CD4-positive, alpha-beta T cell treated with Interleukin-6 at 100 ng/mL for 8 hours (primary cell): ENCODE data around the gene LMOD2.
A peak's percentile ranks its signal among the peaks of the same experiment; 100 is the strongest.

Experiments
- DNase-seq: peaks from one replicate; pipeline ENCODE4 v3.0.0-alpha.2; 2020; ENCODE audit warnings: mixed read lengths, low spot score

Gene LMOD2

GRCh38 chr7:123673752-123674398 lies 18.2 kb downstream of the LMOD2 start:
- DNase-seq = no peak

- no peak for DNase-seq
These were observed 18.9 kb downstream of the LMOD2 start for GRCh38 chr7:123674399-123675180.

DNA sequence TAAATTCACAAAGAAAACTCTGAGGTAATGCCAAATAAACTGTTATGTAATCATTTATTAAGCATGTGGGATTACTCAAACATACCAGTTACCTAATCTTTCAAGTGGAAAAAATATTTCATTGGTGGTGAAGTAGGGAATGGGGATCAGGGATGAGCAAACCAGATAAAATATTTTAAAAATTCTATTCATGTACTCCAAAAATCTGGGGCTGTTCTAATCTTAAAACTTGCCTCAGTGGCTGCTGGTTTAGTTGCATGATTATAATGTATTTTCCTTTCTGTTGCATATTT lies 19.5 kb downstream of the LMOD2 start:
- no peak for DNase-seq

DNA sequence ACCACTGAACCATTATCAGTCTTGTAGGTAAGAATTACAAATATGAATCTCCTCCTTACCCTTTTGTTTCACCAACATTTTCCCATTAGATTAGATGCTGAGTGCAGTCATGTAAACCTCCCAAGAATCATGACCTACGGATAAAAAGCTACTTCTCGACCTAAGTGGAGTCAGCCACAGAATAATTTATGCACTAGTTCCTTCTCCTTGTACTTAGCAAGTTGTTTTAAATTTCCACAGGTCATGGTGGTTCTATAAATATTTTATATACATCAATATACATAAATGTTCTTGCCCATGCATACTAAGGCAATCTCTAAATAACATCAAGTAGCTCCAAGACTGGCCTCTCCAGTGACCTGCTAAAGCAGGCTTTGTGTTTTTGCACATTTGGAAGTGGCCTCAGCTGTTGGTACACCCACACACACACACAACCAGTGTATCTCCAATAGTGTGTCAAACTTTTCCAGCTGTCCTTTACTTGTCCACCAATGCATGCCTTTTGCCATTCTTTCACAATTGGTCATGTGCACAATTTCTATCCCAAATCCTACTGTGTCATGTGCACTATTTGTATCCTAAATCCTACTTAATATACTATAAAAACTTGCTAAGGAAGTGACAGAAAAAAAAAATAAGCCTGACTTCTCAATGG lies 21.5 kb downstream of the LMOD2 start:
- no peak for DNase-seq

DNA sequence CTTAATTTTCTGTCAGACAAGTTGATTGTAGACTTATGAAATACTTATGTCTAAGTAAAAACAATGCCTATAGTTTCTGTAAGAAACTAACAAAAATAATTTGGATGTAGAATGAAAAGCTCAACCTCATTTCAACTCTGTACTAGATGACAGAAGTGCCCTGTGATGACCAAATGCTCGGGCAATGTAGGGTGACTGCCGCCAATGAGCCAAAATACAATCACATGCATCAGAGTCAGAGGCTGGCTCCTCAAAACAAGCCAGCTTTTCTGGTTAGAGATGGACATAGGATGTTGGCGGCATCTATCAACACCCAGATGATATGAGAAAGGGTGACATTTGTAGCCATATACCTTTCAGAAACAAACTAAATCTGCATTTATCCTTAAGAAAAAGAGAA lies 23.9 kb downstream of the LMOD2 start:
- DNase-seq = no peak

- DNase-seq = no peak
These were observed 24.9 kb downstream of the LMOD2 start for GRCh38 chr7:123680580-123680979.

GRCh38 chr7:123681561-123681960 lies 25.9 kb downstream of the LMOD2 start:
- DNase-seq = no peak

DNA sequence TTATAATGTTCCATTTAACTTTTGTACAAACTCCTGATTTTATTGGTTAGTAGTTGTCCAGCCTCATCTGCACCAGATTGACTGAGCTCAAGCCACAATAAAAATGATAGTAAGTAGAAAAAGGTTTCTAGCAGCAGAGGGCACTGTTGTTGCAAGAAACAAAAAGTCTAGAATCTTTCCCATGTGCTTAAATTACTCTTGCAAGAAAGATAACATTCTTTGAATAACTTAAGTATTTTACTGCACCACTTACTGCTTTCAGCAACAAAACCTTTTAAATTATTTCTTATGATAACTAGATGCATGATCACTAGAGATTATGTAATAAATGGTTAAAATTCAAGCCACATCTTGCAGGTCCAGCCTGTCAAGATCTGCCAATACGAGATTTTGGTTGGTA lies 27.0 kb downstream of the LMOD2 start:
- DNase-seq = peak; percentile 24

DNA sequence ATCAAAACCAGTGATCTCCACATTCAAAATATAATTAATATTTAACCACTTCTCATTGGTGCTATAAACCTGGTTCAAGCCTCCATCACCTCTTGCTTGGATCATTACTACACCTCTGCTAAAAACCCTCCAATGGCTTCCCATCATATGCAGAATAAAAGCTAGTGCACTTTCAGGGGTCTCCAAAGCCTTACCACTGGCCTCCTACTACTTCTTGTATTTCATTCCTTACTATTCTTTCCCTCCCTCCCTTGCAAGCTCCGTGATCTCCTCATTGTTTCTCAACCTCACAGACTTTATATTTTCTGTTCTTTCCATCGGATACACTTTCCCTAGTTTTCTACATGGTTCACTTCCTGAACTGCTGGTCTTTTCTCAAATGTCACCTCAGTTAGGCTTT lies 31.5 kb downstream of the LMOD2 start:
- no peak for DNase-seq

DNA sequence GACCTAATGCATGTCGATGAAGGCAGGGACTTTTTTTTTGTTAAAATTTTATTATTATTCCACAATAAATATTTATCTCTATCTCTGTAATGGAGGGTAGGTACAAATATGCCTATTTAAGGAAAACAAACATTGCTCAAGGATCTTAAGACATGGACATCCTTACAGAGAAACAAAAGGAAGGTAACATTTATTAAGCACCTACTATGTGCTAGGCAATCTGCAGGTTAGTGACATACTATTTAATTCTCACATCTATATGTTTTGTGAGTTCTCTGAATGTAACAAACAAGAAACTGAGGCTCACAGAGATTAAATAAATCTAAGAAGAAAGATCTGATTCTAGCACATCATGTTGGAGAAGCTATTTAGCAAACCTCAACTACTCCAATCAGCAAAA lies 32.1 kb downstream of the LMOD2 start:
- DNase-seq = no peak

DNA sequence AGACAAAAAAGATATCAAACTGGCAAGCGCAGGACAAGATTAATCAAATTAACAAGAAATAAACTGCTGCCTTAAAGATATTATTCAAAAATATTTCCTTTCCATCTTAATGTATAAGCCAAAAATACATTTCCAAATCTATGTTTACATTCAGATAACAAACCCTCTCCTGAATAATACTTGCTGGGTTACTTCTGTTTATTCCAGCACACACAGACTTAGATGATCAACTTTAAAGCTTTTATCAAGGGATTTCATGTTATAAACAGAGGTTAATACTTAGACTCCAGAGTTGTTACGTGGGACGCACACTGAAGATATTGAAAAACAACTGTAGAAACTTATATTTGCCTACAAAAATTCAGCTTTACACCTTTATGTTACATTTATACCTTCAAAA lies 33.6 kb downstream of the LMOD2 start:
- DNase-seq = no peak

- DNase-seq = no peak
These were observed 34.9 kb downstream of the LMOD2 start for GRCh38 chr7:123690550-123690949.

- no peak for DNase-seq
These were observed 36.8 kb downstream of the LMOD2 start for GRCh38 chr7:123692471-123692877.

DNA sequence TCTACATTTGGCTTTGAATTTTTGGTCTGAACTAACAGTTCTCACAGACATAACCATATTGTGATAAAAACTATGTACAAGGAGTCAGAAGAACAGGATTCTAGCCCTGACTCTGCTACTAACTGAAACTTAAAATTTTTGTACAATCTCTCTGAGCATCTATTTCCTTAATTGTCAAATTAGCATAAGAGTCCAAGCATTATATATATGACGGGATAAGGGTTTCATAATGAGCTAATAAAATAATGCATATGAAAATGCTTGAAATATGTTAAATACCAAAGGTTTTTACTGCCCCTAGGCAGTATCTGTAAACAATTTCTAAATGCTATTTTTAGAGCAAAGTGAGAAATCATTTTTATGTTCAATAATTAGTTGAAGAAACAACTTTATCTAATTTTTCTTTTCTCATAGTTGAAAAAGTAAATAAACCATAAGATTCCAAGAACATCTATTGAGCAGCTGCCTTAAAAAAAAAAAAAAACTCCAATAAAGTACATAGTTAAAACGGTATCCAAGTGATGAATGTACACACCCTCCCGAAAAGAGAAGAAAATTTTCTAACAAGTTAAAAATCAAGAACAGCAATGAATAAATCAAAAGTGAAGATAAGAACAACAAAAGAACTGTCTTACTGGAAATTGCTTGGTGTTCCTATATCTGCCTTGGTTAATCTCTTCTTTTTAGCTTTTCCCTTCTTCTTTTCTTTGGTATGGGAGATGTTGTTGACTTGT lies 40.4 kb downstream of the LMOD2 start:
- DNase-seq = no peak

DNA sequence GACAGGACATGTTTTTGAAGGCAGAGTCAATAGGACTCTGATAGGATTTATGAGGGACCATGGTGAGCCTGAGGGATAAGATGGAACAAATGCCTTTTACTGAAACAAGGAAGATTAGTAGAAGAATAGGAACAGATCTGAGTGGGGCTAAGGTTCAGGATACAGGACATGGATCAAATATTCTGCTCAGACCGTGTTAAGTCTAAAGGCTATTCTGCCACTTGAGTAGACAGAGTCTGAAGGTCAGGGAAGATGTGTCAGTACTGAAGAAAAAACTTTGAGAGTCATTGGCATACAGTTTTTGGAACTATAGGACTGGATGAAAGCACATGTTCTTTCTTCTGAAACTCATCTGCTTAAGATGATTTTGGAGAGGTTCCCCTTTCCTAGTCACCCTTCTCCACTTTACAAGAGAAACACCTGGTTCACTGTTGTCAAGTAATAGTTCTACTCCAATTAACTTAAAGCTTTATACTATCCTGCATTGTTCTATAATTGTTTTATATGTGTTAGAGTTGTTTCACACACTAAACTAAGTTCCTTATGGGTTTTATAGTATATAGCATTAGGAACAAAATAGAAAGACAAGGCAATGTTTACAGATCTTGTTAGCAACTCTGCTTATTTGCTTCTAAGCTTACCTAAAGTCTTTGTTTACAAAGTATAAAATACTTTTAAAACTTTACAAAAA lies 49.7 kb downstream of the LMOD2 start:
- no peak for DNase-seq

GRCh38 chr7:123709525-123709924 lies 53.9 kb downstream of the LMOD2 start:
- no peak for DNase-seq

- DNase-seq = no peak
These were observed 55.0 kb downstream of the LMOD2 start for GRCh38 chr7:123710683-123711082.

DNA sequence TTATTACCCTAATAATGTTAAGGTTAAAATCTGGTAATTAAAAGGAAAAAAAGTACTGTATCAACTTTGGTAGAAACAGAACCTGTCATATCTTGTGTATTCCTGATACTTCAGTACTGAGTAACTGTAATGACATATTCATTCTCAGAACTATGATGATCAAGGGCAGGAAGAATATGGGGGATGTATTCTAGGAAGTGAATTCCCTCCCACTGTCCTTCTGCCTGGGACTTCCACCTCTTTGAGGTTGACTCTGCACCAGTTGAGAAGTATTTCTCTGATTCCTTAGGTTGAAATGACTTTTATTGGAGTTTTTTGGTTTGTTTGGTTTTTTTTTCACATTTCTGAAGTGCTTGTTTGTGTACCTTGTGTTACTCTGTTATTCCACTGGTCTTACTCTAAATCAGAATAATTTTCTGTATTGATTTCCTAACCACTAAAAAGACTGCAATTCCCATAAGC lies 56.2 kb downstream of the LMOD2 start:
- no peak for DNase-seq

GRCh38 chr7:123712619-123713018 lies 57.0 kb downstream of the LMOD2 start:
- no peak for DNase-seq
